MCF 10A (cell line): ENCODE results near the gene NCF4. TPM values are rescaled to one million over a fixed set of nuclear protein-coding genes. Genes with fewer than 3 reads are reported as not detected.

Experiments
- BruUV-seq: library from RNA; stranded (reverse); fragments of 400-500 nt; replicated peaks from 2 replicates; lab custom pipeline; 2021; lab: Mats Ljungman, UMichigan
- CTCF ChIA-PET: fragments of 300-600 bp; sonication (Branson Sonifier 250); formaldehyde crosslinking; extraction: SDS; loops from one replicate; lab custom pipeline; 2021; ENCODE audit warnings: antibody characterized with exemption, inconsistent platforms; lab: Yijun Ruan, JAX
- POLR2A ChIA-PET: fragments of 300-600, 350-650 bp; sonication (Branson Sonifier 250); formaldehyde crosslinking; extraction: SDS; loops from one replicate; lab custom pipeline; 2020; ENCODE audit warnings: antibody characterized with exemption, inconsistent platforms; lab: Yijun Ruan, JAX
- DNase-seq: peaks from one replicate; pipeline ENCODE4 v3.0.0-alpha.2; 2018; ENCODE audit not compliant: unreplicated experiment
- H3K27ac Mint-ChIP-seq: one replicate; pipeline ENCODE4 v1.8.0; 2022; ENCODE audit warnings: mild to moderate bottlenecking, low read depth, mixed read lengths; ENCODE audit not compliant: unreplicated experiment
- H3K27me3 Mint-ChIP-seq: one replicate; pipeline ENCODE4 v1.8.0; 2022; ENCODE audit warnings: mixed read lengths; ENCODE audit not compliant: insufficient read depth, unreplicated experiment
- H3K36me3 Mint-ChIP-seq: one replicate; pipeline ENCODE4 v1.8.0; 2022; ENCODE audit warnings: mild to moderate bottlenecking, moderate library complexity, mixed read lengths; ENCODE audit not compliant: insufficient read depth, unreplicated experiment
- H3K4me1 Mint-ChIP-seq: one replicate; pipeline ENCODE4 v1.8.0; 2022; ENCODE audit warnings: mixed read lengths; ENCODE audit not compliant: insufficient read depth, unreplicated experiment
- H3K4me3 Mint-ChIP-seq: one replicate; pipeline ENCODE4 v1.8.0; 2022; ENCODE audit warnings: mild to moderate bottlenecking, moderate library complexity, mixed read lengths; ENCODE audit not compliant: unreplicated experiment
- H3K9me3 Mint-ChIP-seq: one replicate; pipeline ENCODE4 v1.8.0; 2022; ENCODE audit warnings: mixed read lengths; ENCODE audit not compliant: unreplicated experiment
- intact Hi-C: fragments of 100-400 bp; cut with micrococcal nuclease; formaldehyde crosslinking; loops from 2 replicates; pipeline ENCODE4 v1.14.1; 2022
- total RNA-seq: library from RNA; stranded (reverse); gene quantifications from 2 replicates; pipeline ENCODE4 v1.2.3, GENCODE V29; 2022
- TF ChIP-seq, protein P1 (sequence below): fragments of 200-600 bp; IDR thresholded peaks from one replicate; pipeline ENCODE4 v1.8.0; 2022; ENCODE audit warnings: antibody characterized with exemption, mild to moderate bottlenecking; ENCODE audit not compliant: unreplicated experiment

NCF4 gene
- total RNA-seq, 1 experiment from 2014 or later = not detected

DNA sequence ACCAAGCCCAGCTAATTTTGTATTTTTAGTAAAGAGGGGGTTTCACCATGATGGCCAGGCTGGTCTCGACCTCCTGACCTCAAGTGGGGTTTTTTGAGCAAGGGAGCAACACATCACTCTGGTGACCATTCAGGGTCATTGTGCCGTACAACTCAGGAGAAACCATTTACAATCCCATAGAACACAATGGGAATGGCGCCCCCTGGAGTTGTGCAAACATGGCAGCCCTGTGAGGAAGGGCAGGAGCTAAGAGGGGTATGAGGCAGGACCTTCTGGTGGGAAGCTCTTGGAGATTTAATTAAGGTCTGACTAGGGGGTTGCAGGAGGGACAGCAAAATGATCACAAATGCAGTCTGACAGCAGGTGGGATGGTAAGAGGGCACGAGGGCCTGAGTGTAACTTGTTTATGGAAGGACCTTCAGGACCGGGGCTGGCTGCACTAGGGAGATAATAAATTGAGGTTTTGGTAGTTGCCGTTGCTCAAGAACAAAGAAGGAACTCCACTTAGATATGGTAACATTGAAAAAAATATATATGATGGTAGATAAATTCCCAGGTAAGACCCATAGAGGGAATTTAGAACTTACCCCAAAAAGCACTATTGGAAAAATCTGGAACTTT lies 43.6 kb downstream of the NCF4 start:
- H3K4me3 Mint-ChIP-seq = no peak overlapping the region
- TF ChIP-seq, protein P1, sequence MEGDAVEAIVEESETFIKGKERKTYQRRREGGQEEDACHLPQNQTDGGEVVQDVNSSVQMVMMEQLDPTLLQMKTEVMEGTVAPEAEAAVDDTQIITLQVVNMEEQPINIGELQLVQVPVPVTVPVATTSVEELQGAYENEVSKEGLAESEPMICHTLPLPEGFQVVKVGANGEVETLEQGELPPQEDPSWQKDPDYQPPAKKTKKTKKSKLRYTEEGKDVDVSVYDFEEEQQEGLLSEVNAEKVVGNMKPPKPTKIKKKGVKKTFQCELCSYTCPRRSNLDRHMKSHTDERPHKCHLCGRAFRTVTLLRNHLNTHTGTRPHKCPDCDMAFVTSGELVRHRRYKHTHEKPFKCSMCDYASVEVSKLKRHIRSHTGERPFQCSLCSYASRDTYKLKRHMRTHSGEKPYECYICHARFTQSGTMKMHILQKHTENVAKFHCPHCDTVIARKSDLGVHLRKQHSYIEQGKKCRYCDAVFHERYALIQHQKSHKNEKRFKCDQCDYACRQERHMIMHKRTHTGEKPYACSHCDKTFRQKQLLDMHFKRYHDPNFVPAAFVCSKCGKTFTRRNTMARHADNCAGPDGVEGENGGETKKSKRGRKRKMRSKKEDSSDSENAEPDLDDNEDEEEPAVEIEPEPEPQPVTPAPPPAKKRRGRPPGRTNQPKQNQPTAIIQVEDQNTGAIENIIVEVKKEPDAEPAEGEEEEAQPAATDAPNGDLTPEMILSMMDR = peak; percentile 18
- intact Hi-C loops = loop anchor here (10.0 kb wide), 1 partner anchor 100 kb away; no protein-coding TSS in a partner anchor
- no peak for DNase-seq
- ChIA-PET POLR2A (interaction anchor here (0.7 kb wide), 1 partner anchor 186 kb away, joined by 4 read pairs; no protein-coding TSS in a partner anchor), CTCF (interaction anchor here (1.1 to 1.2 kb wide), 2 partner anchors 9 to 51 kb away, joined by 3 read pairs; partner anchors contain the start of gene CSF2RB)
- H3K27ac Mint-ChIP-seq = no peak overlapping the region
- no peaks in the 10 kb centered on the region for H3K4me1 Mint-ChIP-seq
- H3K27me3 Mint-ChIP-seq = peaks cover 66% of the 10 kb centered on the region
- peaks cover 4% of the 10 kb centered on the region for H3K36me3 Mint-ChIP-seq
- H3K9me3 Mint-ChIP-seq = no peaks in the 10 kb centered on the region
- BruUV-seq = no TSS peak

DNA sequence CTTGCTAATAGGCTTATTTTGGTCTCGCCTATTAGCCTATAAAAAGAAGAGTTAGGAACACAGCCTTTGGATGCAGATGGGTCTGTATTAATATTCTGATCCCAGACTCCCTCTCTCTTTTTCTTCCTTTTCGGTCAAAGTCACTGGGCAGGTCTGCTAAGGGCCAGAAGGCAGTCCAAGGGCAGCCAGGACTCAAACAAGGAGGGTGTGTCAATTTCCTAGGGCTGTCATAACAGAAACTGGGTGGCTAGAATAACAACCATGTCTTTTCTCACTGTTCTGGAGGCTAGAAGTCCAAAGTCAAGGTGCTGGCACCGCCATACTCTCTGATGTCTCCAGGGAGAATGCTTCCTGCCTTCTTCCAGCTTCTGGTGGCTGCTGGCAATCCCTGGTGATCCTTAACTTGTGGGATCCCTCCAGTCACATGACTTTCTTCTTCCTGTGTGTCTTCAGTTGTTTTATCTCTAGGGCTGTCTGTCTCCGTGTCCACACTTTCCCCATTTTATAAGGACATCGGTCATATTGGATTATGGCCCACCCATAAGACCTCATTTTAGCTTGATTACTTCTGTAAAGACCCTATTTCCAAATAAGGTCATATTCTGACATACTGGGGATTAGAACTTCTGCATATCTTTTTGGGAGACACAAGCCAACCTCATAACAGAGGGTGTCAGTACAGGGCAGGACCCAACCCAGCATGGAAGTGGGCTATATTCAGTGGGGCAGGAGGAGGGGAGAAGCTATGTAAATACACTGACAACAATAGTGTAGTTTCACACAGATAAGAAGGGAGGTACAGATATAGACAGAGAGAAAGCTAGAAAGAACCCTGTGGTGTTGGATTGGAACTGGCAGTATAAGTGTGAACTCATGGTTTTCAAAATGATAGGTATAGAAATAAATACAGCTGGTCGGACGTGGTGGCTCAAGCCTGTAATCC lies 46.7 kb downstream of the NCF4 start:
- TF ChIP-seq, protein P1 = no peak
- BruUV-seq = no TSS peak
- intact Hi-C loops = loop anchor here (10.0 kb wide), 1 partner anchor 103 kb away; no protein-coding TSS in a partner anchor
- H3K27ac Mint-ChIP-seq = no peak overlapping the region
- no peak overlapping the region for H3K4me3 Mint-ChIP-seq
- DNase-seq = no peak
- ChIA-PET POLR2A (interaction anchor here (0.6 kb wide), 1 partner anchor 151 kb away, joined by 3 read pairs; no protein-coding TSS in a partner anchor), CTCF (interaction anchor here (0.6 to 1.5 kb wide), 5 partner anchors 12 to 70 kb away, joined by 3 to 4 read pairs (median 3); no protein-coding TSS in a partner anchor)
- H3K36me3 Mint-ChIP-seq = peaks cover 6% of the 10 kb centered on the region
- no peaks in the 10 kb centered on the region for H3K9me3 Mint-ChIP-seq
- H3K27me3 Mint-ChIP-seq = peaks cover 81% of the 10 kb centered on the region
- H3K4me1 Mint-ChIP-seq = no peaks in the 10 kb centered on the region

DNA sequence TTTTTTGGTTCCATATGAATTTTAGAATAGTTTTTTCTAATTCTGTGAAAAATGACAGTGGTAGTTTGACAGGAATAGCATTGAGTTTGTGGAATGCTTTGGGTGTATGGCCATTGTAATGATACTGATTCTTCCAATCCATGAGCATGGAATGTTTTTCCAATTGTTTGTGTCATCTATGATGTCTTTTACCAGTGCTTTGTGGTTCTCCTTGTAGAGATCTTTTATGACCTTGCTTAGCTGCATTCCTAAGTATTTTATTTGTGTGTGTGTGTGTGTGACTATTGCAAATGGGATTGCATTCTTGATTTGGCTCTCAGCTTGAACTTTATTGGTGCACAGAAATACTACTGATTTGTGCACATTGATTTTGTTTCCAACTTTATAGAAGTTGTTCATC lies 49.7 kb downstream of the NCF4 start:
- H3K4me3 Mint-ChIP-seq = no peak overlapping the region
- intact Hi-C loops = no loop called here
- no TSS peak for BruUV-seq
- H3K4me1 Mint-ChIP-seq = no peaks in the 10 kb centered on the region
- peaks cover 75% of the 10 kb centered on the region for H3K27me3 Mint-ChIP-seq
- CTCF ChIA-PET = interaction anchor here (1.1 kb wide), 1 partner anchor 54 kb away, joined by 6 read pairs; no protein-coding TSS in a partner anchor
- POLR2A ChIA-PET = no interaction called here
- H3K9me3 Mint-ChIP-seq = no peaks in the 10 kb centered on the region
- TF ChIP-seq, protein P1 = no peak
- H3K36me3 Mint-ChIP-seq = peaks cover 6% of the 10 kb centered on the region
- no peak for DNase-seq
- no peak overlapping the region for H3K27ac Mint-ChIP-seq
